Fibroblast of the aortic adventitia (primary cell): ENCODE measurements around the gene TNS3. TPM values are rescaled to one million over a fixed set of nuclear protein-coding genes. Genes with fewer than 3 reads are reported as not detected.

ENCODE experiments used
- DNase-seq: peaks from one replicate; pipeline ENCODE4 v3.0.0-alpha.2; 2010; ENCODE audit warnings: low read depth
- H3K4me3 ChIP-seq: 2 replicates; pipeline ENCODE4 v1.5.1; 2011; ENCODE audit warnings: low read depth, mild to moderate bottlenecking, control low read depth, low read length, moderate library complexity
- CTCF ChIP-seq: IDR thresholded peaks from 2 replicates; pipeline ENCODE4 v1.5.1; 2011; ENCODE audit warnings: mild to moderate bottlenecking, low read length, control low read depth, inconsistent platforms; ENCODE audit not compliant: insufficient read depth
- total RNA-seq: library from RNA; depleted of rRNA; stranded (reverse); fragments of >200 nt; gene quantifications from 2 replicates; pipeline ENCODE4 v1.2.3, GENCODE V29; 2012; ENCODE audit warnings: low replicate concordance

TNS3 gene
- total RNA-seq = 7.1 and 28.3 TPM in 2 replicates

- TF ChIP-seq CTCF = no peak
- peak; percentile 43 for DNase-seq
- peak within 1 kb of the TSS; percentile 93 for H3K4me3 ChIP-seq
Observed at GRCh38 chr7:47581804-47582763, at the start of gene TNS3. Gene TNS3, minus strand, starts transcription at chr7:47582111. Its CDS starts 142,475 bp downstream, at chr7:47439636.

GRCh38 chr7:47631711-47632110 lies 49.8 kb upstream of the TNS3 start:
- no peak for DNase-seq
- H3K4me3 ChIP-seq = no peak overlapping the region
- no peak for TF ChIP-seq CTCF

GRCh38 chr7:47627580-47628283 lies 45.8 kb upstream of the TNS3 start:
- peak; percentile 50 for DNase-seq
- no peak overlapping the region for H3K4me3 ChIP-seq
- no peak for TF ChIP-seq CTCF

GRCh38 chr7:47625861-47626715 lies 44.2 kb upstream of the TNS3 start:
- TF ChIP-seq CTCF = no peak
- no peak overlapping the region for H3K4me3 ChIP-seq
- no peak for DNase-seq

GRCh38 chr7:47624689-47625088 lies 42.8 kb upstream of the TNS3 start:
- no peak for TF ChIP-seq CTCF
- no peak for DNase-seq
- H3K4me3 ChIP-seq = no peak overlapping the region

GRCh38 chr7:47622946-47623640 lies 41.2 kb upstream of the TNS3 start:
- TF ChIP-seq CTCF = no peak
- H3K4me3 ChIP-seq = no peak overlapping the region
- peak; percentile 96 for DNase-seq
